Stimulated activated CD4-positive, alpha-beta T cell treated with anti-CD3 and anti-CD28 coated beads, Interleukin-4, amount 100 ng/mL, for 48 hours (primary cell): ENCODE results near the gene CIAO2B.
"Not testable (repeated sequence)": the region's sequence is repeated elsewhere in the genome, so short reads cannot be mapped to it uniquely, and the experiment has no call there.

ENCODE experiments used
- DNase-seq, 2 donors: peaks; one replicate each; pipeline ENCODE4 v3.0.0-alpha.2; 2020; ENCODE audit warnings: low read depth in 2 of 2

CIAO2B gene

GRCh38 chr16:66903544-66904427 is 30.4 kb downstream of the CIAO2B start:
- no peak for DNase-seq

- no peak for DNase-seq
Measured at GRCh38 chr16:66902648-66903543, 31.3 kb downstream of the CIAO2B start.

- no peak for DNase-seq
Measured at GRCh38 chr16:66901626-66902025, 32.6 kb downstream of the CIAO2B start.

GRCh38 chr16:66900721-66901441 is 33.3 kb downstream of the CIAO2B start:
- DNase-seq = no peak

GRCh38 chr16:66899945-66900710 is 34.1 kb downstream of the CIAO2B start:
- DNase-seq = no peak

- no peak for DNase-seq
Measured at GRCh38 chr16:66899310-66899944, 34.8 kb downstream of the CIAO2B start.

GRCh38 chr16:66898933-66899309 is 35.3 kb downstream of the CIAO2B start:
- DNase-seq = no peak

- no peak for DNase-seq
Measured at GRCh38 chr16:66898207-66898606, 36.0 kb downstream of the CIAO2B start.

GRCh38 chr16:66896682-66897081 is 37.5 kb downstream of the CIAO2B start:
- not testable (repeated sequence) for DNase-seq

- DNase-seq = no peak
Measured at GRCh38 chr16:66895999-66896398, 38.2 kb downstream of the CIAO2B start.

- no peak for DNase-seq
Measured at GRCh38 chr16:66895689-66895979, 38.6 kb downstream of the CIAO2B start.

- peak in 1 of 2 donors; percentile 50 for DNase-seq
Measured at GRCh38 chr16:66894948-66895688, 39.1 kb downstream of the CIAO2B start.

GRCh38 chr16:66894055-66894454 is 40.1 kb downstream of the CIAO2B start:
- DNase-seq = no peak

GRCh38 chr16:66891797-66892196 is 42.4 kb downstream of the CIAO2B start:
- DNase-seq = no peak

- no peak for DNase-seq
Measured at GRCh38 chr16:66891360-66891759, 42.8 kb downstream of the CIAO2B start.

GRCh38 chr16:66890799-66891198 is 43.4 kb downstream of the CIAO2B start:
- no peak for DNase-seq

- no peak for DNase-seq
Measured at GRCh38 chr16:66889622-66890021, 44.6 kb downstream of the CIAO2B start.

GRCh38 chr16:66888647-66889615 is 45.3 kb downstream of the CIAO2B start:
- no peak for DNase-seq

- DNase-seq = no peak
Measured at GRCh38 chr16:66886914-66887313, 47.3 kb downstream of the CIAO2B start.
